IMR-90 (cell line): Measurements from ENCODE around the gene MINK1. TPM values are rescaled to one million over a fixed set of nuclear protein-coding genes. Genes with fewer than 3 reads are reported as not detected.

Experiments
- ATAC-seq: fragments of 200-7000 bp; cut with Tn5 transposase; 2 replicates; pipeline ENCODE4 v1.9.1; 2020; ENCODE audit warnings: low read depth, mild to moderate bottlenecking, moderate library complexity
- BruUV-seq: library from RNA; stranded (reverse); fragments of 400-500 nt; replicated peaks from 2 replicates; lab custom pipeline; 2021; lab: Mats Ljungman, UMichigan
- CTCF ChIA-PET: fragments of 300-600 bp; formaldehyde crosslinking; extraction: SDS; loops from one replicate; lab custom pipeline; 2021; ENCODE audit warnings: antibody characterized with exemption; lab: Yijun Ruan, JAX
- POLR2A ChIA-PET: fragments of 300-600 bp; sonication (Branson Sonifier 250); formaldehyde crosslinking; loops from one replicate; lab custom pipeline; 2022; ENCODE audit warnings: antibody characterized with exemption; ENCODE audit not compliant: unreplicated experiment; lab: Charles Lee
- DNase-seq: peaks from one replicate; pipeline ENCODE4 v3.0.0; 2013
- H2AFZ ChIP-seq: replicated peaks from 2 replicates; pipeline ENCODE3; 2013; ENCODE audit warnings: low read length, mild to moderate bottlenecking; ENCODE audit not compliant: poor library complexity
- H2AK5ac ChIP-seq: 2 replicates; pipeline ENCODE4 v1.6.1; 2013; ENCODE audit warnings: low read depth, low read length, inconsistent platforms
- H2AK9ac ChIP-seq: replicated peaks from 2 replicates; pipeline ENCODE3; 2013; ENCODE audit warnings: mild to moderate bottlenecking, low read depth, low read length, moderate library complexity; ENCODE audit not compliant: poor library complexity
- H2BK120ac ChIP-seq: 2 replicates; pipeline ENCODE4 v1.6.1; 2013; ENCODE audit warnings: low read depth, low read length, inconsistent platforms
- H2BK15ac ChIP-seq: 3 replicates; pipeline ENCODE4 v1.6.1; 2013; ENCODE audit warnings: low read depth, low read length, inconsistent platforms
- H2BK20ac ChIP-seq: 2 replicates; pipeline ENCODE4 v1.6.1; 2013; ENCODE audit warnings: low read depth, mild to moderate bottlenecking, inconsistent platforms, low read length, moderate library complexity
- H2BK5ac ChIP-seq: 2 replicates; pipeline ENCODE4 v1.6.1; 2013; ENCODE audit warnings: mild to moderate bottlenecking, low read depth, low read length, inconsistent platforms; ENCODE audit not compliant: poor library complexity, severe bottlenecking
- H3K14ac ChIP-seq: replicated peaks from 2 replicates; pipeline ENCODE4 v1.6.1; 2013; ENCODE audit warnings: low read depth, low read length, inconsistent platforms
- H3K18ac ChIP-seq: 2 replicates; pipeline ENCODE4 v1.6.1; 2013; ENCODE audit warnings: low read depth, low read length, control low read depth
- H3K23ac ChIP-seq: 2 replicates; pipeline ENCODE4 v1.6.1; 2013; ENCODE audit warnings: low read depth, low read length, inconsistent platforms
- H3K27ac ChIP-seq: 2 replicates; pipeline ENCODE4 v1.5.1; 2013; ENCODE audit warnings: mild to moderate bottlenecking, control low read depth, low read length; ENCODE audit not compliant: insufficient read depth
- H3K27me3 ChIP-seq: 2 replicates; pipeline ENCODE4 v1.6.1; 2013; ENCODE audit warnings: low read length; ENCODE audit not compliant: control insufficient read depth, insufficient read depth
- H3K36me3 ChIP-seq: 2 replicates; pipeline ENCODE4 v1.6.1; 2013; ENCODE audit warnings: low read length, mixed read lengths; ENCODE audit not compliant: control insufficient read depth, insufficient read depth
- H3K4ac ChIP-seq: 2 replicates; pipeline ENCODE4 v1.6.1; 2013; ENCODE audit warnings: low read depth, low read length, inconsistent platforms
- H3K4me1 ChIP-seq: 2 replicates; pipeline ENCODE4 v1.6.1; 2013; ENCODE audit warnings: low read length, mixed read lengths; ENCODE audit not compliant: control insufficient read depth, insufficient read depth
- H3K4me2 ChIP-seq: 2 replicates; pipeline ENCODE4 v1.6.1; 2013; ENCODE audit warnings: low read depth, mild to moderate bottlenecking, control low read depth, low read length, moderate library complexity
- H3K4me3 ChIP-seq: 2 replicates; pipeline ENCODE4 v1.5.1; 2013; ENCODE audit warnings: low read depth, mild to moderate bottlenecking, control low read depth, low read length, moderate library complexity; ENCODE audit not compliant: insufficient read depth
- H3K56ac ChIP-seq: 2 replicates; pipeline ENCODE4 v1.6.1; 2013; ENCODE audit warnings: low read length, inconsistent platforms; ENCODE audit not compliant: insufficient read depth; ENCODE audit errors: extremely low read depth
- H3K79me1 ChIP-seq, 2 experiments: 2 replicates each; pipeline ENCODE4 v1.6.1; 2013; ENCODE audit warnings: low read length in 2 of 2, inconsistent platforms in 1 of 2, low read depth in 1 of 2
- H3K9ac ChIP-seq: 2 replicates; pipeline ENCODE4 v1.6.1; 2013; ENCODE audit warnings: low read depth, low read length, control low read depth
- H3K9me1 ChIP-seq: 2 replicates; pipeline ENCODE4 v1.6.1; 2013; ENCODE audit warnings: low read length, inconsistent platforms; ENCODE audit not compliant: insufficient read depth
- H3K9me3 ChIP-seq: 2 replicates; pipeline ENCODE4 v1.6.1; 2013; ENCODE audit warnings: low read length; ENCODE audit not compliant: control insufficient read depth, insufficient read depth
- H4K20me1 ChIP-seq: 2 replicates; pipeline ENCODE4 v1.6.1; 2013; ENCODE audit warnings: low read length, inconsistent platforms; ENCODE audit not compliant: insufficient read depth
- H4K5ac ChIP-seq: 2 replicates; pipeline ENCODE4 v1.6.1; 2013; ENCODE audit warnings: mild to moderate bottlenecking, low read depth, low read length, control low read depth
- H4K8ac ChIP-seq, 2 experiments: 2 replicates each; pipeline ENCODE4 v1.6.1; 2013; ENCODE audit warnings: low read depth in 2 of 2, low read length in 2 of 2, control low read depth in 1 of 2, inconsistent platforms in 1 of 2
- H4K91ac ChIP-seq: 2 replicates; pipeline ENCODE4 v1.6.1; 2013; ENCODE audit warnings: low read depth, low read length, inconsistent platforms; ENCODE audit not compliant: insufficient read depth
- FOS ChIP-seq: fragments of 150-350 bp; IDR thresholded peaks from 2 replicates; pipeline ENCODE4 v1.6.1; 2016; ENCODE audit warnings: low read depth, low read length
- MAFK ChIP-seq: IDR thresholded peaks from 2 replicates; pipeline ENCODE4 v1.6.1; 2012; ENCODE audit warnings: low read depth, low read length, improper control_type of control experiment
- NFE2L2 ChIP-seq: fragments of 150-350 bp; IDR thresholded peaks from 2 replicates; pipeline ENCODE4 v1.6.1; 2016; ENCODE audit warnings: low read depth, mild to moderate bottlenecking, low read length
- RAD21 ChIP-seq: IDR thresholded peaks from 2 replicates; pipeline ENCODE4 v1.6.1; 2012; ENCODE audit warnings: low read length, improper control_type of control experiment
- RFX5 ChIP-seq: IDR thresholded peaks from 2 replicates; pipeline ENCODE4 v1.8.0; 2012; ENCODE audit warnings: low read depth, mild to moderate bottlenecking, low read length, moderate library complexity
- SMC3 ChIP-seq: fragments of 150-350 bp; IDR thresholded peaks from 2 replicates; pipeline ENCODE4 v1.6.1; 2016; ENCODE audit warnings: low read depth, mild to moderate bottlenecking, antibody characterized with exemption, low read length, moderate library complexity
- WGBS, 2 experiments: methylation state at CpG; one replicate each; pipeline versions ENCODE4 v1.1.5 to v1.1.7; 2013; ENCODE audit warnings: missing lambda C conversion rate in 2 of 2; ENCODE audit not compliant: insufficient read length in 1 of 2; ENCODE audit errors: extremely low coverage in 2 of 2; 5-methylcytosine and 5-hydroxymethylcytosine counted together
- dilution Hi-C: fragments of 300-500 bp; cut with HindIII; formaldehyde crosslinking; loops from one replicate; pipeline ENCODE4 v1.14.3; 2018; ENCODE audit warnings: low sequenced_read_pairs; ENCODE audit not compliant: unreplicated experiment
- in situ Hi-C: fragments of 300-500 bp; cut with MboI; formaldehyde crosslinking; loops from 3 replicates; pipeline ENCODE4 v1.14.3; 2019; ENCODE audit warnings: low sequenced_read_pairs, inconsistent platforms, mixed read lengths
- intact Hi-C: fragments of 100-400 bp; cut with micrococcal nuclease; formaldehyde crosslinking; loops from 2 replicates; pipeline ENCODE4 v1.10.0; 2022
- polyA plus RNA-seq, 3 experiments: library from polyadenylated mRNA; depleted of rRNA; stranded (reverse); fragments of >200 nt; gene quantifications; 2 replicates each; pipeline ENCODE4 v1.2.3, GENCODE V29; 2012; ENCODE audit warnings: low replicate concordance in 1 of 3
- total RNA-seq: library from RNA; depleted of rRNA; stranded (reverse); fragments of >200 nt; gene quantifications from 2 replicates; pipeline ENCODE4 v1.2.3, GENCODE V29; 2012

MINK1 gene
- total and polyA plus RNA-seq, 2 of the 4 experiments (the other 2 are of a cell fraction), result 12.2 to 40.9 TPM

DNA sequence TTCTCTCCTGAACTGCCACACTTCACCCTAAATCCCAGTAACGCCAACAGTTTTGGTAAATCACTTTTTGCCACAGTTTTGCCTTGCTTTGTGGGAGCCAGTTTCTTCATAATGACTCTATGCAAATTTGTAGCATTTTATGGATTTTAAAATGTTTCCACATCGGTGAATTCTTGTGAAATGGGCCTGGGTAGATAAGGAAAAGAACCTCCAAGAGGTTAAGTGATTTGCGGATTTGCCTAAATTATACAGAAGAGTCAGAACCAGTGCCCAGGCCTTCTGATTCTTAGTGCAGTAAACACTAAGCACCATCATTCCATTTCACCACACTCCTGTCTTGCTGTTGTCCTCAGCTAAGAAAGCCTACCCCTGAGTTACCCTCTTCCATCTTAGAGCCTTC, 17.9 kb downstream of the MINK1 start:
- H2BK15ac ChIP-seq, result no peak overlapping the region
- no peak overlapping the region for H3K4ac ChIP-seq
- no peak overlapping the region for H2AK5ac ChIP-seq
- no peak overlapping the region for H3K56ac ChIP-seq
- DNase-seq, result no peak
- WGBS, 2 experiments, result no CpG with 5 or more reads among the region's 3 CpGs
- H3K4me1 ChIP-seq, result peaks cover 17% of the 10 kb centered on the region
- H3K4me2 ChIP-seq, result no peak overlapping the region
- no peak overlapping the region for H3K14ac ChIP-seq
- H2BK120ac ChIP-seq, result no peak overlapping the region
- H2AK9ac ChIP-seq, result no peak overlapping the region
- no peak overlapping the region for H4K8ac ChIP-seq
- POLR2A ChIA-PET, result no interaction called here
- peaks cover 65% of the 10 kb centered on the region for H4K20me1 ChIP-seq
- ATAC-seq, result no peak
- H2BK20ac ChIP-seq, result no peak overlapping the region
- H3K18ac ChIP-seq, result no peak overlapping the region
- dilution Hi-C loops (no loop called here), in situ Hi-C loops (no loop called here), intact Hi-C loops (no loop called here)
- H2BK5ac ChIP-seq, result no peak overlapping the region
- no peak overlapping the region for H2AFZ ChIP-seq
- no peaks in the 10 kb centered on the region for H3K36me3 ChIP-seq
- peaks cover 44 to 77% of the 10 kb centered on the region in 2 experiments for H3K79me1 ChIP-seq
- peaks cover 17% of the 10 kb centered on the region for H3K9me1 ChIP-seq
- H4K5ac ChIP-seq, result no peak overlapping the region
- TF ChIP-seq NFE2L2, result no peak
- TF ChIP-seq SMC3, result no peak
- TF ChIP-seq RFX5, result no peak
- TF ChIP-seq FOS, result no peak
- TF ChIP-seq RAD21, result no peak
- no peak for TF ChIP-seq MAFK
- H3K9ac ChIP-seq, result no peak overlapping the region
- CTCF ChIA-PET, result no interaction called here
- BruUV-seq, result no TSS peak
- no peaks in the 10 kb centered on the region for H3K9me3 ChIP-seq
- no peak overlapping the region for H4K91ac ChIP-seq
- no peaks in the 10 kb centered on the region for H3K27me3 ChIP-seq
- no peak overlapping the region for H3K23ac ChIP-seq
- H3K27ac ChIP-seq, result no peak overlapping the region
- no peak overlapping the region for H3K4me3 ChIP-seq
